Right ventricle myocardium inferior (tissue), 1 donor: ENCODE results near the gene FBXL17. TPM values are rescaled to one million over a fixed set of nuclear protein-coding genes. Genes with fewer than 3 reads are reported as not detected.
A peak's percentile ranks its signal among the peaks of the same experiment; 100 is the strongest.
"Not testable (repeated sequence)": the region's sequence is repeated elsewhere in the genome, so short reads cannot be mapped to it uniquely, and the experiment has no call there.

Source experiments
- ATAC-seq: fragments of 200-7000 bp; cut with Tn5 transposase; one replicate; pipeline ENCODE4 v1.9.1; 2020; ENCODE audit warnings: mild to moderate bottlenecking, moderate library complexity
- DNase-seq: peaks from one replicate; pipeline ENCODE4 v3.0.0; 2021; ENCODE audit errors: missing footprints
- intact Hi-C: fragments of 100-400 bp; cut with DNase I; formaldehyde crosslinking; loops from one replicate; pipeline ENCODE4 v1.11.0; 2022
- total RNA-seq: library from RNA; stranded (reverse); fragmentation: NEBNext Ultra II Directional; extraction: Animal tissue kit (Norgen Biotek cat#: 25700); gene quantifications from one replicate; pipeline ENCODE4 v1.2.1, GENCODE V29; 2021
- donor health status: DM: no; HTN: yes; CAD: no; lungs with severe emphysema.

FBXL17 gene
- total RNA-seq, 1 donor from 2014 or later, result 43.6 TPM

GRCh38 chr5:108212775-108213346 lies 169.0 kb downstream of the FBXL17 start:
- intact Hi-C loops, result no loop called here
- ATAC-seq, result no peak
- DNase-seq, result peak; percentile 37

GRCh38 chr5:108206707-108207106 lies 175.2 kb downstream of the FBXL17 start:
- no peak for DNase-seq
- intact Hi-C loops, result no loop called here
- no peak for ATAC-seq

- no peak for DNase-seq
- intact Hi-C loops, result no loop called here
Measured at GRCh38 chr5:108201721-108202120, 180.2 kb downstream of the FBXL17 start.

GRCh38 chr5:108196276-108196675 lies 185.6 kb downstream of the FBXL17 start:
- ATAC-seq, result no peak
- DNase-seq, result no peak
- intact Hi-C loops, result no loop called here

More at GRCh38 chr5:108201721-108202120, 180.2 kb downstream of the FBXL17 start:
- ATAC-seq, result no peak

- intact Hi-C loops, result no loop called here
- DNase-seq, result no peak
- no peak for ATAC-seq
Measured at GRCh38 chr5:108193021-108193795, 188.7 kb downstream of the FBXL17 start.

- intact Hi-C loops, result no loop called here
- no peak for DNase-seq
- no peak for ATAC-seq
Measured at GRCh38 chr5:108184940-108185339, 197.0 kb downstream of the FBXL17 start.

- intact Hi-C loops, result no loop called here
- ATAC-seq (no peak), DNase-seq (no peak)
Measured at GRCh38 chr5:108181975-108182374, 199.9 kb downstream of the FBXL17 start.

- intact Hi-C loops, result no loop called here
- ATAC-seq, result no peak
- no peak for DNase-seq
Measured at GRCh38 chr5:108174286-108174685, 207.6 kb downstream of the FBXL17 start.

- DNase-seq, result no peak
- no peak for ATAC-seq
- intact Hi-C loops, result no loop called here
Measured at GRCh38 chr5:108171759-108172158, 210.1 kb downstream of the FBXL17 start.

- intact Hi-C loops, result no loop called here
Measured at GRCh38 chr5:108168915-108169314, 213.0 kb downstream of the FBXL17 start.

GRCh38 chr5:108167174-108167573 lies 214.7 kb downstream of the FBXL17 start:
- DNase-seq (no peak), ATAC-seq (no peak)
- intact Hi-C loops, result no loop called here

More at GRCh38 chr5:108168915-108169314, 213.0 kb downstream of the FBXL17 start:
- ATAC-seq (no peak), DNase-seq (no peak)

GRCh38 chr5:108164574-108164973 lies 217.3 kb downstream of the FBXL17 start:
- intact Hi-C loops, result no loop called here
- ATAC-seq (no peak), DNase-seq (no peak)

- DNase-seq, intact Hi-C loops, ATAC-seq: not testable (repeated sequence)
Measured at GRCh38 chr5:108152854-108153253, 229.0 kb downstream of the FBXL17 start.

- intact Hi-C loops, result loop anchor here (10.0 kb wide), 1 partner anchor 195 kb away; no protein-coding TSS in a partner anchor
- DNase-seq, result no peak
- ATAC-seq, result no peak
Measured at GRCh38 chr5:108149369-108149768, 232.5 kb downstream of the FBXL17 start.

GRCh38 chr5:108148715-108149139 lies 233.2 kb downstream of the FBXL17 start:
- DNase-seq (no peak), ATAC-seq (peak; percentile 39)
- intact Hi-C loops, result loop anchor here (10.0 kb wide), 1 partner anchor 196 kb away; no protein-coding TSS in a partner anchor

GRCh38 chr5:108146222-108146621 lies 235.7 kb downstream of the FBXL17 start:
- DNase-seq, result no peak
- ATAC-seq, result no peak
- intact Hi-C loops, result loop anchor here (10.0 kb wide), 1 partner anchor 199 kb away; no protein-coding TSS in a partner anchor

GRCh38 chr5:108145351-108145750 lies 236.5 kb downstream of the FBXL17 start:
- no peak for DNase-seq
- intact Hi-C loops, result loop anchor here (10.0 kb wide), 1 partner anchor 199 kb away; no protein-coding TSS in a partner anchor
- no peak for ATAC-seq

- no peak for DNase-seq
- intact Hi-C loops, result loop anchor here (10.0 kb wide), 1 partner anchor 200 kb away; no protein-coding TSS in a partner anchor
- ATAC-seq, result no peak
Measured at GRCh38 chr5:108144332-108144731, 237.6 kb downstream of the FBXL17 start.

GRCh38 chr5:108143581-108143980 lies 238.3 kb downstream of the FBXL17 start:
- DNase-seq (no peak), ATAC-seq (no peak)
- intact Hi-C loops, result loop anchor here (10.0 kb wide), 1 partner anchor 201 kb away; no protein-coding TSS in a partner anchor

GRCh38 chr5:108141676-108142075 lies 240.2 kb downstream of the FBXL17 start:
- no peak for DNase-seq
- intact Hi-C loops, result loop anchor here (10.0 kb wide), 1 partner anchor 203 kb away; no protein-coding TSS in a partner anchor
- no peak for ATAC-seq
